Duodenal mucosa (tissue), 2 donors: Measurements from ENCODE around the gene PAQR5.

Experiments used
- H3K27ac ChIP-seq: one replicate; pipeline ENCODE4 v1.7.0; 2013; ENCODE audit warnings: low read depth, low read length
- H3K27me3 ChIP-seq, 2 donors: one replicate each; pipeline ENCODE4 v1.7.0; 2013; ENCODE audit warnings: low read length in 2 of 2, control low read depth in 1 of 2; ENCODE audit not compliant: insufficient read depth in 2 of 2, control insufficient read depth in 1 of 2
- H3K36me3 ChIP-seq, 2 donors: one replicate each; pipeline ENCODE4 v1.7.0; 2013; ENCODE audit warnings: low read length in 2 of 2, control low read depth in 1 of 2; ENCODE audit not compliant: insufficient read depth in 2 of 2, control insufficient read depth in 1 of 2
- H3K4me1 ChIP-seq, 2 donors: one replicate each; pipeline ENCODE4 v1.7.0; 2013; ENCODE audit warnings: low read length in 2 of 2, control low read depth in 1 of 2; ENCODE audit not compliant: insufficient read depth in 2 of 2, control insufficient read depth in 1 of 2
- H3K4me3 ChIP-seq, 2 donors: one replicate each; pipeline ENCODE4 v1.7.0; 2013; ENCODE audit warnings: low read length in 2 of 2, low read depth in 1 of 2
- H3K9ac ChIP-seq, 2 donors: one replicate each; pipeline ENCODE4 v1.7.0; 2013; ENCODE audit warnings: low read length in 2 of 2, low read depth in 1 of 2
- H3K9me3 ChIP-seq, 2 donors: one replicate each; pipeline ENCODE4 v1.7.0; 2013; ENCODE audit warnings: low read length in 2 of 2, control low read depth in 1 of 2; ENCODE audit not compliant: control insufficient read depth in 1 of 2

The PAQR5 gene

GRCh38 chr15:69315402-69316110, 16.8 kb downstream of the PAQR5 start:
- no peak overlapping the region for H3K9ac ChIP-seq
- peak overlapping the region; percentile 28 for H3K27ac ChIP-seq

GRCh38 chr15:69316291-69316690, 17.6 kb downstream of the PAQR5 start:
- Histone ChIP-seq H3K4me3 (no peak overlapping the region), H3K27ac (no peak overlapping the region), H3K9ac (no peak overlapping the region), H3K27me3 (no peaks in the 10 kb centered on the region), H3K9me3 (no peaks in the 10 kb centered on the region), H3K36me3 (no peaks in the 10 kb centered on the region), H3K4me1 (peaks cover 22 to 24% of the 10 kb centered on the region in 2 donors)

More at GRCh38 chr15:69315402-69316110, 16.8 kb downstream of the PAQR5 start:
- H3K36me3 ChIP-seq: no peaks in the 10 kb centered on the region
- H3K4me1 ChIP-seq: peaks cover 22 to 24% of the 10 kb centered on the region in 2 donors
- no peak overlapping the region for H3K4me3 ChIP-seq
- H3K27me3 ChIP-seq: no peaks in the 10 kb centered on the region
- no peaks in the 10 kb centered on the region for H3K9me3 ChIP-seq

GRCh38 chr15:69317392-69317841, 18.7 kb downstream of the PAQR5 start:
- Histone ChIP-seq H3K4me1 (peaks cover 22 to 28% of the 10 kb centered on the region in 2 donors), H3K27ac (no peak overlapping the region), H3K4me3 (no peak overlapping the region), H3K9me3 (no peaks in the 10 kb centered on the region), H3K36me3 (no peaks in the 10 kb centered on the region), H3K27me3 (no peaks in the 10 kb centered on the region), H3K9ac (no peak overlapping the region)

GRCh38 chr15:69318033-69318432, 19.3 kb downstream of the PAQR5 start:
- no peaks in the 10 kb centered on the region for H3K27me3 ChIP-seq
- peaks cover 22 to 28% of the 10 kb centered on the region in 2 donors for H3K4me1 ChIP-seq
- no peak overlapping the region for H3K27ac ChIP-seq
- no peak overlapping the region for H3K4me3 ChIP-seq
- H3K36me3 ChIP-seq: no peaks in the 10 kb centered on the region
- no peak overlapping the region for H3K9ac ChIP-seq
- H3K9me3 ChIP-seq: no peaks in the 10 kb centered on the region

- Histone ChIP-seq H3K9me3 (no peaks in the 10 kb centered on the region), H3K27ac (no peak overlapping the region), H3K36me3 (no peaks in the 10 kb centered on the region), H3K9ac (no peak overlapping the region), H3K4me3 (no peak overlapping the region), H3K4me1 (peaks cover 13 to 16% of the 10 kb centered on the region in 2 donors), H3K27me3 (no peaks in the 10 kb centered on the region)
These were observed 21.0 kb downstream of the PAQR5 start for GRCh38 chr15:69319384-69320375.

- Histone ChIP-seq H3K36me3 (no peaks in the 10 kb centered on the region), H3K4me3 (no peak overlapping the region), H3K27me3 (no peaks in the 10 kb centered on the region), H3K27ac (no peak overlapping the region), H3K4me1 (peaks cover 13 to 16% of the 10 kb centered on the region in 2 donors), H3K9ac (no peak overlapping the region), H3K9me3 (no peaks in the 10 kb centered on the region)
These were observed 22.4 kb downstream of the PAQR5 start for GRCh38 chr15:69320977-69321554.

- Histone ChIP-seq H3K27me3 (no peaks in the 10 kb centered on the region), H3K9me3 (no peaks in the 10 kb centered on the region), H3K4me1 (peaks cover 7 to 14% of the 10 kb centered on the region in 2 donors), H3K4me3 (no peak overlapping the region), H3K9ac (no peak overlapping the region), H3K27ac (no peak overlapping the region), H3K36me3 (no peaks in the 10 kb centered on the region)
These were observed 25.2 kb downstream of the PAQR5 start for GRCh38 chr15:69323893-69324430.

GRCh38 chr15:69324565-69324964, 25.9 kb downstream of the PAQR5 start:
- no peaks in the 10 kb centered on the region for H3K9me3 ChIP-seq
- H3K4me1 ChIP-seq: peaks cover 9 to 16% of the 10 kb centered on the region in 2 donors
- no peaks in the 10 kb centered on the region for H3K27me3 ChIP-seq
- H3K27ac ChIP-seq: no peak overlapping the region
- H3K36me3 ChIP-seq: no peaks in the 10 kb centered on the region
- no peak overlapping the region for H3K4me3 ChIP-seq
- no peak overlapping the region for H3K9ac ChIP-seq

GRCh38 chr15:69325456-69325971, 26.8 kb downstream of the PAQR5 start:
- peaks cover 9 to 16% of the 10 kb centered on the region in 2 donors for H3K4me1 ChIP-seq
- H3K27ac ChIP-seq: no peak overlapping the region
- H3K4me3 ChIP-seq: no peak overlapping the region
- no peaks in the 10 kb centered on the region for H3K27me3 ChIP-seq
- no peak overlapping the region for H3K9ac ChIP-seq
- H3K9me3 ChIP-seq: no peaks in the 10 kb centered on the region
- H3K36me3 ChIP-seq: no peaks in the 10 kb centered on the region
